DND-41 (cell line): Measurements from ENCODE around the gene PCDHGA5.

Source experiments
- ATAC-seq: fragments of 200-7000 bp; cut with Tn5 transposase; 3 replicates; pipeline ENCODE4 v1.9.1; 2021; ENCODE audit warnings: low read depth; ENCODE audit not compliant: insufficient read depth
- DNase-seq: peaks from one replicate; pipeline ENCODE4 v3.0.0-alpha.2; 2020
- H2AFZ ChIP-seq: 2 replicates; pipeline ENCODE4 v1.6.0; 2012; ENCODE audit warnings: low read depth, low read length
- H3K27ac ChIP-seq: 2 replicates; pipeline ENCODE4 v1.5.1; 2012; ENCODE audit warnings: low read length, inconsistent platforms
- H3K27me3 ChIP-seq: fragments of 200-600 bp; sonication (generic); 2 replicates; pipeline ENCODE4 v1.6.0; 2012; ENCODE audit warnings: low read length, mild to moderate bottlenecking, inconsistent platforms; ENCODE audit not compliant: insufficient read depth, poor library complexity
- H3K36me3 ChIP-seq: 2 replicates; pipeline ENCODE4 v1.5.1; 2012; ENCODE audit warnings: low read length, inconsistent platforms; ENCODE audit not compliant: insufficient read depth
- H3K4me1 ChIP-seq: 2 replicates; pipeline ENCODE4 v1.5.1; 2012; ENCODE audit warnings: mild to moderate bottlenecking, low read length; ENCODE audit not compliant: insufficient read depth
- H3K4me2 ChIP-seq: 2 replicates; pipeline ENCODE4 v1.6.0; 2012; ENCODE audit warnings: mild to moderate bottlenecking, moderate library complexity, low read length, inconsistent platforms; ENCODE audit not compliant: insufficient read depth
- H3K4me3 ChIP-seq, 2 experiments: fragments of 200-600 bp in 1 of 2; shearing (Covaris generic) in 1 of 2; 2 replicates each; pipeline ENCODE4 v1.5.1; 2012 to 2016; ENCODE audit warnings: inconsistent platforms in 2 of 2, low read length in 2 of 2, mild to moderate bottlenecking in 2 of 2, low read depth in 1 of 2, moderate library complexity in 1 of 2
- H3K79me2 ChIP-seq: 2 replicates; pipeline ENCODE4 v1.6.0; 2012; ENCODE audit warnings: low read length, inconsistent platforms; ENCODE audit not compliant: insufficient read depth
- H3K9ac ChIP-seq: 2 replicates; pipeline ENCODE4 v1.6.0; 2012; ENCODE audit warnings: low read depth, mild to moderate bottlenecking, inconsistent platforms, low read length, moderate library complexity
- H3K9me3 ChIP-seq: 2 replicates; pipeline ENCODE4 v1.5.1; 2012; ENCODE audit warnings: low read length, moderate library complexity, mild to moderate bottlenecking, inconsistent platforms; ENCODE audit not compliant: insufficient read depth, severe bottlenecking
- H4K20me1 ChIP-seq: 2 replicates; pipeline ENCODE4 v1.6.0; 2012; ENCODE audit warnings: low read length; ENCODE audit not compliant: insufficient read depth
- EZH2 ChIP-seq: IDR thresholded peaks from 3 replicates; pipeline ENCODE4 v1.6.1; 2012; ENCODE audit warnings: borderline replicate concordance, low read depth, mild to moderate bottlenecking, moderate library complexity, low read length, inconsistent platforms; ENCODE audit not compliant: severe bottlenecking
- TF ChIP-seq, protein P1 (sequence below): IDR thresholded peaks from 2 replicates; pipeline ENCODE4 v1.5.1; 2012; ENCODE audit warnings: borderline replicate concordance, low read length, moderate library complexity, mild to moderate bottlenecking; ENCODE audit not compliant: poor library complexity, severe bottlenecking; ENCODE audit errors: extremely low read depth

The PCDHGA5 gene

GRCh38 chr5:141354900-141355469 lies 9.0 kb upstream of the PCDHGA5 start, which contains the start of gene PCDHGA4:
Gene PCDHGA4 (plus strand): TSS chr5:141355021. CDS start chr5:141355108, 87 bp downstream.
- Histone ChIP-seq H3K4me2 (no peak within 1 kb of the TSS), H3K79me2 (no peaks in the 10 kb centered on the region), H3K4me1 (peaks cover 2% of the 10 kb centered on the region; the same call in 1 of the 2 replicates), H3K36me3 (no peaks in the 10 kb centered on the region), H2AFZ (no peak within 1 kb of the TSS), H3K27me3 (no peaks in the 10 kb centered on the region), H3K9me3 (no peaks in the 10 kb centered on the region), H4K20me1 (no peaks in the 10 kb centered on the region), H3K4me3 (no peak within 1 kb of the TSS), H3K27ac (no peak within 1 kb of the TSS), H3K9ac (no peak within 1 kb of the TSS)
- TF ChIP-seq EZH2: no peak
- TF ChIP-seq, protein P1, sequence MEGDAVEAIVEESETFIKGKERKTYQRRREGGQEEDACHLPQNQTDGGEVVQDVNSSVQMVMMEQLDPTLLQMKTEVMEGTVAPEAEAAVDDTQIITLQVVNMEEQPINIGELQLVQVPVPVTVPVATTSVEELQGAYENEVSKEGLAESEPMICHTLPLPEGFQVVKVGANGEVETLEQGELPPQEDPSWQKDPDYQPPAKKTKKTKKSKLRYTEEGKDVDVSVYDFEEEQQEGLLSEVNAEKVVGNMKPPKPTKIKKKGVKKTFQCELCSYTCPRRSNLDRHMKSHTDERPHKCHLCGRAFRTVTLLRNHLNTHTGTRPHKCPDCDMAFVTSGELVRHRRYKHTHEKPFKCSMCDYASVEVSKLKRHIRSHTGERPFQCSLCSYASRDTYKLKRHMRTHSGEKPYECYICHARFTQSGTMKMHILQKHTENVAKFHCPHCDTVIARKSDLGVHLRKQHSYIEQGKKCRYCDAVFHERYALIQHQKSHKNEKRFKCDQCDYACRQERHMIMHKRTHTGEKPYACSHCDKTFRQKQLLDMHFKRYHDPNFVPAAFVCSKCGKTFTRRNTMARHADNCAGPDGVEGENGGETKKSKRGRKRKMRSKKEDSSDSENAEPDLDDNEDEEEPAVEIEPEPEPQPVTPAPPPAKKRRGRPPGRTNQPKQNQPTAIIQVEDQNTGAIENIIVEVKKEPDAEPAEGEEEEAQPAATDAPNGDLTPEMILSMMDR: peak; percentile 63
- no peak for ATAC-seq
- no peak for DNase-seq

GRCh38 chr5:141355641-141356040 lies 8.3 kb upstream of the PCDHGA5 start:
- no peak overlapping the region for H3K4me2 ChIP-seq
- peaks cover 3% of the 10 kb centered on the region; the same call in 1 of the 2 replicates for H3K4me1 ChIP-seq

DNA sequence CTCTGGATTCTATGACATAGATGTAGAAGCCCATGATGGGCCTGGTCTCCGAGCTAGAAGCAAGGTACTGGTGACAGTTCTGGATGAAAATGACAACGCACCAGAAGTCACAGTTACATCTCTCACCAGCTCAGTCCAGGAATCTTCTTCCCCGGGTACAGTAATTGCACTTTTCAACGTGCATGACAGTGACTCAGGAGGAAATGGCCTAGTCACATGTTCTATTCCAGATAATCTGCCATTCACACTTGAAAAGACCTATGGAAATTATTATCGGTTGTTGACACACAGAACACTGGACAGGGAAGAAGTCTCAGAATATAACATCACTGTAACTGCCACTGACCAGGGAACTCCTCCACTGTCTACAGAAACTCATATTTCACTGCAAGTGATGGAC lies 7.8 kb upstream of the PCDHGA5 start:
- no peak overlapping the region for H3K4me3 ChIP-seq

More at GRCh38 chr5:141355641-141356040, 8.3 kb upstream of the PCDHGA5 start:
- H3K9me3 ChIP-seq: no peaks in the 10 kb centered on the region
- H3K9ac ChIP-seq: no peak overlapping the region
- no peak overlapping the region for H2AFZ ChIP-seq
- no peaks in the 10 kb centered on the region for H3K79me2 ChIP-seq
- TF ChIP-seq, protein P1: no peak
- TF ChIP-seq EZH2: no peak
- no peaks in the 10 kb centered on the region for H4K20me1 ChIP-seq
- ATAC-seq (no peak), DNase-seq (no peak)
- H3K4me3 ChIP-seq: no peak overlapping the region
- H3K27ac ChIP-seq: no peak overlapping the region
- H3K27me3 ChIP-seq: no peaks in the 10 kb centered on the region
- no peaks in the 10 kb centered on the region for H3K36me3 ChIP-seq

More for the DNA sequence above, 7.8 kb upstream of the PCDHGA5 start:
- H3K79me2 ChIP-seq: no peaks in the 10 kb centered on the region
- no peak for TF ChIP-seq EZH2
- TF ChIP-seq, protein P1: no peak
- H4K20me1 ChIP-seq: no peaks in the 10 kb centered on the region
- H3K4me1 ChIP-seq: peaks cover 3% of the 10 kb centered on the region; the same call in 1 of the 2 replicates
- H3K27me3 ChIP-seq: no peaks in the 10 kb centered on the region
- no peaks in the 10 kb centered on the region for H3K9me3 ChIP-seq
- H2AFZ ChIP-seq: no peak overlapping the region
- no peak overlapping the region for H3K27ac ChIP-seq
- no peak overlapping the region for H3K9ac ChIP-seq
- no peak overlapping the region for H3K4me2 ChIP-seq
- ATAC-seq (no peak), DNase-seq (no peak)
- H3K36me3 ChIP-seq: no peaks in the 10 kb centered on the region
